HG03060 (cell line): ENCODE measurements around the gene UROC1.

Experiments used
- ATAC-seq: cut with Tn5 transposase; IDR thresholded peaks from one replicate; pipeline ENCODE4 v1.9.1; 2021; ENCODE audit warnings: low read depth, moderate number of reproducible peaks; ENCODE audit not compliant: unreplicated experiment

The UROC1 gene

GRCh38 chr3:126467611-126467955 lies 50.0 kb downstream of the UROC1 start:
- ATAC-seq: no peak

GRCh38 chr3:126466886-126467610 lies 50.5 kb downstream of the UROC1 start:
- no peak for ATAC-seq

GRCh38 chr3:126465928-126466544 lies 51.5 kb downstream of the UROC1 start:
- ATAC-seq: no peak

- ATAC-seq: no peak
Measured at GRCh38 chr3:126464997-126465396, 52.6 kb downstream of the UROC1 start.

- no peak for ATAC-seq
Measured at GRCh38 chr3:126464494-126464893, 53.1 kb downstream of the UROC1 start.

- no peak for ATAC-seq
Measured at GRCh38 chr3:126464093-126464492, 53.5 kb downstream of the UROC1 start.

GRCh38 chr3:126463521-126463920 lies 54.1 kb downstream of the UROC1 start:
- ATAC-seq: no peak

GRCh38 chr3:126461450-126462070 lies 56.0 kb downstream of the UROC1 start:
- ATAC-seq: no peak

- no peak for ATAC-seq
Measured at GRCh38 chr3:126460381-126460780, 57.2 kb downstream of the UROC1 start.

GRCh38 chr3:126459763-126460127 lies 57.8 kb downstream of the UROC1 start:
- ATAC-seq: no peak

- ATAC-seq: no peak
Measured at GRCh38 chr3:126459111-126459762, 58.3 kb downstream of the UROC1 start.

GRCh38 chr3:126456766-126457388 lies 60.7 kb downstream of the UROC1 start:
- ATAC-seq: no peak

GRCh38 chr3:126456211-126456610 lies 61.4 kb downstream of the UROC1 start:
- ATAC-seq: no peak

- no peak for ATAC-seq
Measured at GRCh38 chr3:126454437-126455198, 63.0 kb downstream of the UROC1 start.

GRCh38 chr3:126454025-126454424 lies 63.5 kb downstream of the UROC1 start:
- no peak for ATAC-seq

GRCh38 chr3:126452213-126452612 lies 65.4 kb downstream of the UROC1 start:
- ATAC-seq: no peak

GRCh38 chr3:126451511-126451910 lies 66.1 kb downstream of the UROC1 start:
- ATAC-seq: no peak

GRCh38 chr3:126450744-126451143 lies 66.8 kb downstream of the UROC1 start:
- ATAC-seq: no peak

GRCh38 chr3:126450219-126450618 lies 67.4 kb downstream of the UROC1 start:
- ATAC-seq: no peak

GRCh38 chr3:126449621-126450051 lies 67.9 kb downstream of the UROC1 start:
- ATAC-seq: no peak

- ATAC-seq: no peak
Measured at GRCh38 chr3:126448893-126449180, 68.7 kb downstream of the UROC1 start.
